HG03457 (cell line): ENCODE results near the gene AGPAT4.

Source experiments
- ATAC-seq: cut with Tn5 transposase; IDR thresholded peaks from one replicate; pipeline ENCODE4 v1.9.1; 2021; ENCODE audit warnings: moderate number of reproducible peaks; ENCODE audit not compliant: unreplicated experiment

The AGPAT4 gene

DNA sequence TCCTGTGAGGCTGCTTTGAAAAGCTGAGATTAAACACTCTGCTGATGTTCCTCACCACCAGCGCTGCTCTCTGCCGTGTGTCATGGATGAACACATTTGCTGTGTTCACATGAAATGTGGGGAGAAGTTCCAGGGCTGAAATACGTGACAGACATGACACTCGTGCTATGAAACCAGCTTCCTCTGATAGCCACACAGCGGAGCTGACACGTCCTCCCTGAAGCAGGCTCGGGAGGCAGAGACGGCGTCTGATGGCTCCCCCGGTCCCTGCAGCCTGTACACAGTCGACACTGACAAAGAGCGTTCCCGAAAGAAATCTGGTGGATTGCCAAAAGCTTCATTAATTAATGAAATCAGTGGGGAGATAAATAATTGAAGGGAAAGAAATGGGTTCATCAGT lies 17.5 kb downstream of the AGPAT4 start:
- no peak for ATAC-seq

DNA sequence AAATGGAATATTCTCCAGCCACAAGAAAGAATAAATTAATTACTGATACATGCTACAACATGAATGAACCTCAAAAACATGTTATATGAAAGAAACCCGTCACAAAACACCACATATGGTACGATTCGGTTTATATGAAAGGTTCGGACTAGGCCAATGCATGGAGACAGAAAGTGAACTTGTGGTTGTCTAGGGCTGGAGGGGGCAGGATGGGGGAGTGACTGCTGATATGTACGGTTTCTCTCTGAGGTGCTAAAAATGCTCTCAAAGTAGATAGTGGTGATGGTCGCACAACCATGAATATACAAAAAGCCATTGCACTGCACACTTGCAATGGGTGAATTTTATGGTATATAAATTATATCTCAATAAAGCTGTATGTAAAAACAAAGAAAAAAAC lies 18.3 kb downstream of the AGPAT4 start:
- no peak for ATAC-seq

DNA sequence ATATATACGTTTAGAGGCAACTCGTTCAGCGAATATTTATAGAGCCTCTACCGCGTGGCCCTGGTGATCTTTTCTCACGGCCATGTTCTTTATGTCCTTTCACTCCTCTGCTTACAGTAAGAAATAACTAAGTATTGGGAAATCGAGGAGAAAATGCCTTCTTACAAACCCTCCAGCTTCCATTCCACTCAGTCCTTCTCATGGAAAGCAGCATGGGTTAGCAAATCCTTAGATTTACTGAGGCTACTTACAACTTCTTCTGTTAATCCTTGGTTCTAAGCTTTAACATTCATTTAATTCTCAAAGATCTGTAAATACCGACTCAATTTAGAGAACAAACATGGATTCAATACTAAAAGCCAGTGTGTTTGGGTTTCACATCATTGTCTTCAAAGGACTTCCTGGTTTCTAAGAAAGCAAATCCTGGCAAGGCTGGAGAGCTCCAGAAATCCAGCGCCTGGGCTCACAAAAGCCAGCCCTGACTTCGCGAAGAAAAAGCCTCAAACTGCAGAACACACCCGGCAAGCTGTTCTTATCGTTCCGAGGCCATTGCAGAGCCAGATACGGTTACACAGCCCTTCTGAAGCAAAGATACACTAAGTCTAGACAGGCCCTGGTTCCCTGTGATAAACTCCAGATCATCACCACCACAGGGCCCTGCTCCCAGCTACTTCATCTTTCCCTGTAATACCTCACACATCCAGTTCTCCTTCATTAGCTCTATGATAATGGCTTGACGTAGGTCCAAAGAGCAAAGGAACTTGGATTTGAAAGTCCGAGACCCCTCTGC lies 19.2 kb downstream of the AGPAT4 start:
- ATAC-seq, result no peak

DNA sequence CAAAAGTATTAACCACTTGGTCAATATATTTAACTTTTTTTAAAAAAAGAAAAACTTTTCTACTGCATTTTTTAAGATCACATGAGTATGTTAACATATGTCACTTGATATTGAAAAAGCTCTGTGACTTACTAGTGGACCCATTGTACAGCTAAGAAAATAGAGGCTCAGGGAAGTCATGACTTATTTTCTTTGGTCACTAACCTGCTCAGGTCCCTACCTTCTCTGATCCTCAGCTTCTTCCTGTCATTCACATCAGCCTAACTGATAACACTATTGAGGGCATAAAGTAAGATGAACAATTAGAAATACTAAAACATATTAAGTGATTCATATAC lies 19.8 kb downstream of the AGPAT4 start:
- ATAC-seq, result no peak

DNA sequence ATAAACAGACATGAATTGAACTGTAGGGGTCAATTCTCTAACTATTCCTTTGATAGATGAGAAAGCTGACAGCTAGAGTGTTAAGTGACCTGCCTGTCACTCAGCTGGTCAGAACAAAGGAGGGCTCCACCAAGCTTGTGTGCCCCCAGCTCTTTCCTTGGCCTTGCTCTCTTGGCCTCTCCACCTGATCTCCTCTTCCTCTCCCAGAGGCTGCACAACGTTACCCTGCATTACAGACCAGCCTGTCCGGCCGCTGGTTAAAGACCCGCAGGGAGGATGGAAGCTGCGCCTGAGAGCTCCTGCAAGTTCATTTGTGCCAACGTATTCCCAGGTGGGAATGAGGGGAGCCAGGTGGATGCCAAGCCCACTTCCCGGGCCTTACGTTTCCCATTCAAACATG lies 22.5 kb downstream of the AGPAT4 start:
- no peak for ATAC-seq

DNA sequence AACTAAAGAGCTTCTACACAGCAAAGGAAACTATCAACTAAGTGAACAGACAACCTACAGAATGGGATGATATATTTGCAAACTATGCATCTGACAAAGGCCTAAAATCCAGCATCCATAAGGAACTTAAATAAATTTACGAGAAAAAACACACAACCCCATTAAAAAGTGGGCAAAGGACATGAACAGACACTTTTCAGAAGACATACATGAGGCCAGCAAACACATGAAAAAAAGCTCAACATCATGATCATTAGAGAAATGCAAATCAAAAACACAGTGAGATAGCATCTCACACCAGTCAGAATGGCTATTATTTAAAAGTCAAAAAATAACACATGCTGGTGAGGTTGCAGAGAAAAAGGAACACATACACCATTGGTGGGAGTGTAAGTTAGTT lies 24.5 kb downstream of the AGPAT4 start:
- ATAC-seq, result no peak

DNA sequence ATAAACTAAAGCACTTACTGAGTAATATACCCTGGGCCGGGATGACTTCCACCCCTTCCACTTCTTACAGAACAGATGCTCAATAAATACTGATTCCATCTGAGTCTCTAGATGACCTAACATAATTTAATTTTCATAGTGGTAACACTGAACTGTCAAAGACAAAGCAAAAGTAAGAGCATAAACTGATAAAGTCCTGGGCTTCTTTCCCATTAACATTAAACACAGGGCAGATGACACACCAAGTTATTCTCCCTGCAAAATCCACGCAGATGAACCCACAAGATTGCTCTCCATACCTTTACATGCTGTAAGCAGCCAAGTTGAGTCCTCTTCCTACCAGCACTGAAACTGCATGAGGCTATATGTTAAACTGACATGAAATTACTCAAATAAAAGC lies 27.1 kb downstream of the AGPAT4 start:
- ATAC-seq, result no peak

DNA sequence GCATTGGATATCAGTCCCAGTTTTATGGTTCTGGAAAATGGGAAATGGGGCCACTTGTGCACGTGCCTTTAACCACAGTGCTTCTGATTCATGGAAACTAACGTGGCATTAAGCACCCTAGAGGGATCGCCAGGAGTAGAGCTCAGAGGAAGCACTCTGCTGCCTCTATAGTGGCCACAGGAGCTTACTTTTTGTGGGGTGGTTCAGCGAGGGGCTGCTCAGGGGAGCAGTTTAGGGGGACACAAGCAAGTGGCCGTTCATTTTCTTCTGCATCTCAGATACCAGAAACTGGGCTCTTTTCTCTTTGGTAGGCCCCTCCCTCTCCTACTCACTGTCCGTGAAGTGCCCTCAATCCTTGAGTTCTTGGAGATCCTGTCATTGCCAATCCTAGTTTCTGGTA lies 28.5 kb downstream of the AGPAT4 start:
- no peak for ATAC-seq

DNA sequence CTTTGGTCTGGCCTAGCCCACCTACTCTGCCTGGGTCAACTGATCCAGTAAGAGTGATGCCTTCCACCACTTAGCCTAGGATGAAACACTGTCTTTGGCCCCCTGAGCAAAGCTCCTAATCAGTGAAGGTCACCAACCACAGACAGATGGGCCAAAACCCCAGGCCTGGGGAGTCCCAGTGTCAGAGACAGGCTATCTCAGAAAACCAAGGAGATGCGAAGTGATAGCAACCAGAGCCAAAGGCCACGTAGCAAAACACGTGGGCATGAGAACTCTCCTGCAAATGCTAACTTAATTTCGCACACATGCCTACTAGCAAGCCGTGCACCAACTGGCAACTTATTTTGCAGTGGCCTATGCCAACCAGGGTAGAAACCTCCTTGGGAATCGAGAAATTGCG lies 29.1 kb downstream of the AGPAT4 start:
- no peak for ATAC-seq

DNA sequence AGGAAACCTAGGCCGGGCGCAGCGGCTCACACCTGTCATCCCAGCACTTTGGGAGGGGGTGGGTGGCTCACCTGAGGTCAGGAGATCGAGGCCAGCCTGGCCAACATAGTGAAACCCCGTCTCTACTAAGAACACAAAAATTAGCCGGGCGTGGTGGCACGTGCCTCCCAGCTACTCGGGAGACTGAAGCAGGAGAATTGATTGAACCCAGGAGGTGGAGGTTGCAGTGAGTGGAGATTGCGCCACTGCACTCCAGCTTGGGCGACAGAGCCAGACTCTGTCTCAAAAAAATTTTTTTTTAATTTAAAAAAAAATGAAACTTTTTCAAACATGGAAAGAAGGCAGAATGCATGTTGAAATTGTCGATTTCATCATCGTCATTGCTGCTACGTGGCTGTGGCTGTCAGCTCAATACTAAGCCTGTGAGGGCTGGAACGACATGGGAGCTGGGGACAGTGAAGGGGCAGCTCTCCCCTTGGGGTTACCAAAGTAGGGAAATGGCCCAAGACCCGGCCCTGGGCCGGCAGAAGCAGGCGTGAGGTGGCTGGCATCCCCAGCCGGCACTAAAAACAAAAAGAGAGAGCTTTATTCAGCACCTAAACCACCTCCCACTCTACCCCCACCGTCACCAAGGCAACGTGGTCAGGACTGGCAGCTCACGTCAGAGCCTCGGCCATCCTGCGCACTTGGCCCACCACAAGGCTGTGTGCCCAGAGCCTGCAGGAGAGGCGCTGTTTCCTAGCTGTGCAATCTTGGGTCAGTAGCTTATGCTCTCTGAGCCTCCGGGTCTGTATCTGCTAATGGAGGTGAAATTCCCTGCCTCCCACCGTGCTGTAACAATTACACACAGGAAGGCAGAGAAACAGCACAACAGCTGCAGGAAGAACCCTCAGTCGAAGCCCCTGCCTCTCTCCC lies 30.8 kb downstream of the AGPAT4 start:
- ATAC-seq, result no peak

DNA sequence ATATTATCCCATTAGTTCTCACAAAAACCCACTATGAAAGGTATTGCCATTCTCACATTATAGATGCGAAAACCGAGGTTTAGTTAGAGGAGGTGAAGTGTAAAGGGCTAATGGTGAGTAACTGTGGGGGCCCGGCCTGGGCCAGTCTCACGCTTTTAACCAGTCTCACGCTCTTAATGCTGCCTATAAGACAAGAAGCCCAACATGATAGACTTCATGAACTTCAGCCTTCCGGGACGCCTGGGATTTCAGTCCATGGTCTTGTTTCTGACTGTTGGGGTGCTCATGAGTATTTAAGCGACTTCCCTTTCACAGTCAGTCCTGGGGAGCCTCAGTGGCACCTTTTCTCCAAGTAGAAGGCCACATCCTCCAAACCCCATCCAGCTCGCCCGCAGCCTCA lies 31.7 kb downstream of the AGPAT4 start:
- ATAC-seq, result no peak

DNA sequence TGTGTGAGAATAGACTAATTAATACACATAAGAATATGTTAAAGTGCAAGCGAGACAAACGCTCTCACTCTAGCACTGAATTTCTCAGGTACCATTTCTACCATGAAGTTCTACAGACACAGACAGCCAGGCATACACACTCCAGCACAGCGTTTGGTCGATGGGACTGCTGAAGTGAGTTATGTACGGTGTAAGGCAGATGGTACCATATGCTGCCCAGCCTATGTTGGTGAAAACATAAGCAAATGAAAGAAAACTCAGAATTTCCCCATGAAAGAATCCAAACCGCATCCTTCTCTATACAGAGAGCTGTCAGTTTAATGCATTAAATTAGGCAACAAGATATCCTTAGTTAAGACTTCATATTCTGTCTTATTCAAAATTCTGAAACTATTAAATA lies 34.9 kb downstream of the AGPAT4 start:
- no peak for ATAC-seq

DNA sequence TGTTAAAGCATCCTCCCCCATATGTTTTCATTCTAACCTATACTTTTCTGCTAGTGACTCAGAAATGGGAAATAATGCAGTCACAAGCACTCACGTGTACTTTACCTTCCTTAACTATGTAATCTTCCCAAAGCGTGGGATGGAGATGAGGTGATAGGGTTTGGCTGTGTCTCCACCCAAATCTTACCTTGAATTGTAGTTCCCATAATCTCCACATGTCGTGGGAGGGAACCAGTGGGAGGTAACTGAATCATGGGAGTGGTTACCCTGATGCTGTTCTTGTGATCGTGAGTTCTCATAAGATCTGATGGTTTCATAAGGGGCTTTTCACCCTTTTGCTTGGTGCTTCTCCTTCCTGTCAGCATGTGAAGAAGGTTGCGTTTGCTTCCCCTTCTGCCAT lies 35.4 kb downstream of the AGPAT4 start:
- ATAC-seq, result no peak

DNA sequence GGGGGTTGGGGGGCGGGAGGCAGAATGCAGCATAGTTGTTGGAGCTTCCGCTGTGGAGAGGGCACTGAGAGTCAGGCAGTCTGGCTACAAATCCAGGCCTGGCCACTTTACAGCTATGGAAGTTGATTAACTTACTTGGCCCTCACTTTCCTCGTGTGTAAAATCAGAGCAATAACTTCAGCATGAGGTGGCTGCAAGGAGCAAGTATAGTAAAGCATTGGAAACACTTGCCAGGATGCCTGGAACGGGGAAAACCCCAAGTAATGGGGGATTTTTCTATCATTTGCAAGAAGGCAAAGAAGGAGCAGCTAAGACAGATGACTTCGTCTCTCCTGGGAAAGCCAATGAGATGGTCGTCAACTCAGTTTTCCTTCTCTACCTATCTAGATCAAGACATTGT lies 35.8 kb downstream of the AGPAT4 start:
- no peak for ATAC-seq

DNA sequence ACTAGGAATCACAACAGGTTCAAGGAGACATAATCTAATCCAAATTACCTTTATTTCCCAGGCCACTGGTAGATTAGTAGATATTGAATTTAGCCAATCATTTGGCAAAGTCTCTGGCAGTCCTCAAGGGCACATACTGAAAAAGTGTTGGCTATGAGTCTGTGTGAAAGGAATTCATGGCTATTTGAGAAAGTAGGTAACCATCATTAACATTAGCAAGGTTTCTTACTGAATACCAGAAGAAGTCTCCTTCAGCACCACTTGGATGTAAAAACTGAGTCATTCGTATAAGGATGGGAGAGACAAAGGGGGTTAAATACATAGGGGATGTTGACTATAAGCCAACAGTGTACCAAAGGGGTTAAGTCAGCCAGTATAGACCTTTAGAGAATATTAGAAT lies 36.7 kb downstream of the AGPAT4 start:
- no peak for ATAC-seq

DNA sequence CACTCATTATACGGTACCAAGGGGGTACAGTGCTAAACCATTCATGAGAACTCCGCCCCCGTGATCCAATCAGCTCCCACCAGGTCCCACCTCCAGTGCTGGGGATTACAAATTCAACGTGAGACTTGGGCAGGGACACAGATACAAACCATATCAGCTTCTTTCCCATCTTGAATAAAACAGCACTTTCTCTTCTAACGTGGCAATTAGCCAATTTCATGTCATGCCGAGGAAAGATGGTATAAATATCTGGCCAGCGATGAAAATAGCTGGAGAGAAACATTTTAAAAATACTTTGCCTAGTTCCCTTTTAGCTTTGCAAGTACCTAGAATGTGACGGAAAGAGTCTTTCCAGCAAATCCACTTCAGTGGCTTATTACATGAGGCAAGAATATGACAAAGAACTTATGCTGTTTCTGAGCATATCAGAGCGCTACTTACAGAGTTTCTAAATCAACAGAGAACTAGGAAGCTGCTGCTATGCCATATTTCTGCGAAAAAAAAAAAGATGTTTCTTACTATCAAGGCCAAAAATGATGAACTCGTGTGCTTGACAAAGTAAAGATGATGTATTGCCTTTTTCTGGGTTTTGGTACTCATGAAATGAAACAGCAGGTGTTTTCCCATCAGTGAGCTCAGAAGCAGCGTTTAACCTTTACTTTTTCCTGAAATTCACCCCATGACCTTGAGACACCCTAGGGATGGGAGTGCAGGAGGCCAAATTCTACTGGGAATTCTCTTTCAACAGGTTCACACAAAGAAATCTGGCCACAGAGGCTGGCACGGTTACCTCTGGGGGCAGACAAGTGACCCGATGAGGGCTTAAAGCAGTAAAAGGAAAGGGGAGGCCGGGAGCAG lies 37.9 kb downstream of the AGPAT4 start:
- ATAC-seq, result no peak

DNA sequence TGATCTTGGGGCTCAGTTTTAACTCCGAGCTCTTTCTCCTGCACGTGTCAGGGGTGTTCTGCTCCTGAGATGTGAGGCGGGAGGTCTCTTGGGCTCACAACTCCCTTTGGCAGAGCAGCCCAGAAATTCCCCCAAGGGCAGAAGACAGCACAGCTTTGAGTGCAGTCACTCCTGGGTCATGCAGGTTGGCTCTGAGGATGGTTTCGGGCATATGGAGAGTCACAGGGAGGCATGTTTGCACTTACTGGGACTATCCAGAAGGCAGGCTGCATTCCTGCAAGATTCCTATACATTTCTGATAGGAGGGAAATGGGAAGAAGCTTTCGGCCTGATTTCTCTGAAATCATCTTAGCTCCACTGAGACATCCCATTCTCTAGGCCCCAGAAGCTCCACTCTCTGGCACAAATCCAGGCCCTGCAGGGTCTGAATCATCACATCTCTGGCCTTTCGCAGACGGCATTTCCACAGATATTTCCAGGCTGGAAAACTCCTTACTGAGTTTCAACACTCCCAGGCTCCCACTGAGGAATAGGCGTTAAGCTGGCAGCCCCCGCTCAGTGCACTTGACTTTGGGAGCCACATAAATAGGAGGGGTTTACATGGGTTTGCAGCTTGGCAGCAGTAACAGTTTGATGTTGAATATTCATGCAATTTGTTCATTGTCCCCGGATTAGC lies 39.7 kb downstream of the AGPAT4 start:
- ATAC-seq, result no peak

DNA sequence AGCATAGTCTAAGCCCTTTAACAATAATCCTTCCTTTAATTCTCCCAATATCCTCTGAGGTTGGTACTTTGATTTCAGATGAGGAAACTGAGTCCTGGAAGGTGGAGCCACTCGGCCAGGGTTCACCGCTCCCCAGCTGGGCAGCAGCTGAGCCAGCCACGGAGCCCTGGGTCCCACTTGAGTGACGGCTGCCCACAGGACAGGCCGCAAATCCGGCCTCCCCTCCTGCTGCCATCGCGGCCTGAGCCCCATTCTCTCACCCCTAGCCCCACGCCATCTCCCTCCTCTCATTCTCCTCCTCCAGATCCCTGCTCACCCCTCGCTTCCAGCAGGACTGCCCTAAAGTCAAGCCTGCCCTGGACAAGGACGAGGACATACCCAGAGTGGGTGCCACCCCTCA lies 41.4 kb downstream of the AGPAT4 start:
- ATAC-seq, result no peak

DNA sequence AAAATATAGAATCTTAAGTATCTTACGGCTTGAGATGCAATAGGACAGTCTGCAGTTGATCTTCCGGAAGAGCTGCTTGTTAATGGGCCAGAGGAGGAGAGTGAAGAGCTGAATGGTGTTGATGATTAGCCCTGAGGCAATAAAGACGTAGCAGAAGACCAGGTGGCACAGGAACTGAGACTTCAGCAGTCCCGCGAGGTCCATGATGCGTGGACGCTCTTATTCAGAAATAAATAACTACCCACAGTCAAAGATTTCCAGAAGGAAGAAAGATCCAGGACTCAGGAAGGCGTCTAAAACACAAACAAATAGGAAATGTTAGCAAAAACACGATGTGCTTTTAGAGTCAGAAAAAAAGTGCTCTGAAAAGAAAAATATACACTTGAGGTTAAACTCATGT lies 41.9 kb downstream of the AGPAT4 start:
- ATAC-seq, result no peak

DNA sequence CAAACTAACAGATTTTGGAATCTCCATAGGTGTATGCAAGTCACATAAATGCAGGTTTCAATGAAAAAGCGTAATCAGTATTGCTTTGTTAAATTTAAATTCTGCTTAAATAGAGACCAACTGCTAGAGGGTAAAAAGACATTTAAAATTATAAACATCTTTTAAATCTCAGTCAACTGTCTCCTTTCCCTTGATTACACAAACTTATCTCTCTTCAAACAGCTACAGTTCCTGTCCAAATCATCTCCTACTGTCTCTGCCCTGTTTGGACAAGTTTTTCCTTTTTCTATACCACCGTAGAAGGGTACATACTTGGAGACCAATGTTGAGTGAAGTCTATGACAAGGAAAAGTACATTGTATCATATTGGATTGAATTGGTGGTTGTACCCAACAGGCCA lies 43.5 kb downstream of the AGPAT4 start:
- no peak for ATAC-seq
